HEK293 (cell line): ENCODE results near the gene SLC4A11.

Experiments used
- CTCF ChIA-PET: fragments of 350-600 bp; formaldehyde crosslinking; extraction: SDS; loops from one replicate; lab custom pipeline; 2021; ENCODE audit warnings: antibody characterized with exemption; lab: Yijun Ruan, JAX
- POLR2A ChIA-PET: fragments of 300-600 bp; formaldehyde crosslinking; extraction: SDS; loops from one replicate; lab custom pipeline; 2020; ENCODE audit warnings: antibody characterized with exemption, inconsistent platforms; lab: Yijun Ruan, JAX
- H3K27ac ChIP-seq: fragments of 200-500 bp; sonication (Bioruptor generic); 2 replicates; pipeline ENCODE4 v1.5.1; 2014; ENCODE audit warnings: low read depth, low read length, control low read depth, inconsistent platforms; ENCODE audit errors: extremely low read depth
- H3K36me3 ChIP-seq, 2 experiments: fragments of 200-500 bp in 1 of 2; sonication (Bioruptor generic) in 1 of 2; 1 replicate in 1 of 2; 2 replicates in 1 of 2; pipeline ENCODE4 v1.5.1; 2014 to 2017; ENCODE audit warnings: inconsistent platforms in 2 of 2, low read length in 2 of 2; ENCODE audit not compliant: control insufficient read depth in 2 of 2, insufficient read depth in 1 of 2
- H3K4me1 ChIP-seq: fragments of 200-500 bp; sonication (Bioruptor generic); 2 replicates; pipeline ENCODE4 v1.5.1; 2014; ENCODE audit warnings: mild to moderate bottlenecking, low read length, inconsistent platforms; ENCODE audit not compliant: control insufficient read depth, insufficient read depth
- H3K4me3 ChIP-seq: 2 replicates; pipeline ENCODE4 v1.5.1; 2011; ENCODE audit warnings: low read depth, mild to moderate bottlenecking, control low read depth, low read length, moderate library complexity
- H3K9me3 ChIP-seq: fragments of 200-500 bp; sonication (Bioruptor generic); 2 replicates; pipeline ENCODE4 v1.5.1; 2014; ENCODE audit warnings: low read depth, low read length, inconsistent platforms; ENCODE audit not compliant: control insufficient read depth, insufficient read depth
- BCL11A ChIP-seq: fragments of 450-650 bp; formaldehyde crosslinking; IDR thresholded peaks from 2 replicates; pipeline ENCODE4 v1.5.1; 2016; ENCODE audit warnings: low read depth, missing biosample characterization, missing genetic modification characterization
- IKZF3 ChIP-seq: fragments of 450-650 bp; IDR thresholded peaks from 2 replicates; pipeline ENCODE4 v1.5.0; 2018; ENCODE audit warnings: missing biosample characterization, mild to moderate bottlenecking, missing genetic modification characterization, moderate library complexity
- KLF8 ChIP-seq: fragments of 450-650 bp; formaldehyde crosslinking; IDR thresholded peaks from 2 replicates; pipeline ENCODE4 v1.5.1; 2016; ENCODE audit warnings: missing biosample characterization, missing genetic modification characterization
- MYNN ChIP-seq: fragments of 450-650 bp; formaldehyde crosslinking; IDR thresholded peaks from 2 replicates; pipeline ENCODE4 v1.5.1; 2016; ENCODE audit warnings: missing biosample characterization, missing genetic modification characterization, borderline replicate concordance
- PBX3 ChIP-seq: sonication (generic); formaldehyde crosslinking; IDR thresholded peaks from 2 replicates; pipeline ENCODE4 v1.8.1; 2022; ENCODE audit warnings: mild to moderate bottlenecking, moderate library complexity, missing genetic modification reagents
- PRDM1 ChIP-seq: fragments of 450-650 bp; formaldehyde crosslinking; IDR thresholded peaks from 2 replicates; pipeline ENCODE4; 2016; ENCODE audit warnings: missing biosample characterization, missing genetic modification characterization
- PRDM4 ChIP-seq: fragments of 450-650 bp; formaldehyde crosslinking; IDR thresholded peaks from 2 replicates; pipeline ENCODE4 v1.5.1; 2017; ENCODE audit warnings: missing biosample characterization, missing genetic modification characterization
- SP2 ChIP-seq: fragments of 450-650 bp; formaldehyde crosslinking; IDR thresholded peaks from 2 replicates; pipeline ENCODE4 v1.5.1; 2016; ENCODE audit warnings: missing biosample characterization, missing genetic modification characterization
- SP3 ChIP-seq: fragments of 450-650 bp; formaldehyde crosslinking; IDR thresholded peaks from 2 replicates; pipeline ENCODE4 v1.5.1; 2016; ENCODE audit warnings: missing biosample characterization, missing genetic modification characterization
- ZBTB48 ChIP-seq: fragments of 450-650 bp; formaldehyde crosslinking; IDR thresholded peaks from 2 replicates; pipeline ENCODE4 v1.5.1; 2016; ENCODE audit warnings: missing biosample characterization, missing genetic modification characterization
- ZBTB6 ChIP-seq: fragments of 450-650 bp; formaldehyde crosslinking; IDR thresholded peaks from 2 replicates; pipeline ENCODE4 v1.5.1; 2017; ENCODE audit warnings: missing biosample characterization, missing genetic modification characterization
- ZFP37 ChIP-seq: fragments of 450-650 bp; formaldehyde crosslinking; IDR thresholded peaks from 2 replicates; pipeline ENCODE4 v1.5.1; 2016; ENCODE audit warnings: missing biosample characterization, missing genetic modification characterization
- ZFP69B ChIP-seq: fragments of 450-650 bp; formaldehyde crosslinking; IDR thresholded peaks from 2 replicates; pipeline ENCODE4 v1.5.1; 2016; ENCODE audit warnings: missing biosample characterization, missing genetic modification characterization
- ZIC2 ChIP-seq: fragments of 450-650 bp; formaldehyde crosslinking; IDR thresholded peaks from 2 replicates; pipeline ENCODE4 v1.5.1; 2016; ENCODE audit warnings: missing biosample characterization, missing genetic modification characterization
- ZNF184 ChIP-seq: fragments of 450-650 bp; IDR thresholded peaks from 2 replicates; pipeline ENCODE4 v1.5.1; 2018; ENCODE audit warnings: missing biosample characterization, mild to moderate bottlenecking, missing genetic modification characterization
- ZNF239 ChIP-seq: fragments of 450-650 bp; formaldehyde crosslinking; IDR thresholded peaks from 2 replicates; pipeline ENCODE4 v1.5.1; 2016; ENCODE audit warnings: missing biosample characterization, missing genetic modification characterization
- ZNF366 ChIP-seq: fragments of 450-650 bp; formaldehyde crosslinking; conservative IDR thresholded peaks from 2 replicates; pipeline ENCODE4 v1.5.1; 2016; ENCODE audit warnings: missing biosample characterization, missing genetic modification characterization
- ZNF37A ChIP-seq: fragments of 450-650 bp; IDR thresholded peaks from 2 replicates; pipeline ENCODE4 v1.5.1; 2018; ENCODE audit warnings: missing biosample characterization, missing genetic modification characterization
- ZNF449 ChIP-seq: fragments of 450-650 bp; formaldehyde crosslinking; IDR thresholded peaks from 2 replicates; pipeline ENCODE4 v1.5.1; 2017; ENCODE audit warnings: missing biosample characterization, mild to moderate bottlenecking, missing genetic modification characterization, moderate library complexity
- ZNF501 ChIP-seq: fragments of 450-650 bp; formaldehyde crosslinking; IDR thresholded peaks from 2 replicates; pipeline ENCODE4 v1.5.1; 2016; ENCODE audit warnings: missing biosample characterization, missing genetic modification characterization
- ZNF76 ChIP-seq: fragments of 450-650 bp; formaldehyde crosslinking; IDR thresholded peaks from 2 replicates; pipeline ENCODE4; 2016; ENCODE audit warnings: low read depth, missing biosample characterization, missing genetic modification characterization, borderline replicate concordance
- ZXDB ChIP-seq: fragments of 450-650 bp; formaldehyde crosslinking; IDR thresholded peaks from 2 replicates; pipeline ENCODE4 v1.5.1; 2016; ENCODE audit warnings: missing biosample characterization, missing genetic modification characterization

The SLC4A11 gene

GRCh38 chr20:3239026-3239866 lies at the start of gene SLC4A11 (continued):
- TF ChIP-seq ZNF449 (tag by site-specific recombination) (0 out of 2 replicates have a peak, but pooled peaks have one; percentile 61), SP3 (peak; percentile 89), ZBTB48 (peak; percentile 62; the same call in 1 of the 2 replicates), ZNF366 (tag by site-specific recombination) (no peak), KLF8 (tag by site-specific recombination) (peak; percentile 21; the same call in 1 of the 2 replicates), ZNF501 (no peak), PRDM1 (tag by site-specific recombination) (no peak), ZNF76 (tag by site-specific recombination) (peak; percentile 66; the same call in 1 of the 2 replicates), ZXDB (tag by site-specific recombination) (0 out of 2 replicates have a peak, but pooled peaks have one; percentile 32), PBX3 (CRISPR knock-in tag) (peak; percentile 73; the same call in 1 of the 2 replicates), ZNF37A (tag by site-specific recombination) (peak; percentile 31; the same call in 1 of the 2 replicates), PRDM4 (tag by site-specific recombination) (no peak), BCL11A (tag by site-specific recombination) (no peak), ZFP69B (tag by site-specific recombination) (peak; percentile 95), IKZF3 (tag by site-specific recombination) (0 out of 2 replicates have a peak, but pooled peaks have one; percentile 41), ZBTB6 (peak; percentile 7; the same call in 1 of the 2 replicates), ZNF184 (peak; percentile 16; the same call in 1 of the 2 replicates), MYNN (no peak), ZFP37 (tag by site-specific recombination) (no peak), SP2 (peak; percentile 65)
- TF ChIP-seq, all 188 proteins: peak for 42

GRCh38 chr20:3283222-3283820 lies 44.3 kb upstream of the SLC4A11 start:
- TF ChIP-seq ZIC2 (tag by site-specific recombination), result peak; percentile 60
- TF ChIP-seq ZNF239 (tag by site-specific recombination), result no peak
- H3K27ac ChIP-seq, result no peak overlapping the region
- CTCF ChIA-PET, result no interaction called here
- H3K9me3 ChIP-seq, result no peaks in the 10 kb centered on the region
- no peak overlapping the region for H3K4me3 ChIP-seq
- H3K4me1 ChIP-seq, result no peaks in the 10 kb centered on the region
- H3K36me3 ChIP-seq, result peaks cover 0 to 27% of the 10 kb centered on the region in 2 experiments
- POLR2A ChIA-PET, result no interaction called here
